Keratinocyte (primary cell): ENCODE measurements around the gene AP2A2.

Experiments used
- CTCF ChIP-seq, 3 experiments: IDR thresholded peaks in 1 of 3; conservative IDR thresholded peaks in 1 of 3; optimal IDR thresholded peaks in 1 of 3; 2 replicates in 2 of 3; 3 replicates in 1 of 3; pipeline versions ENCODE3 to v1.5.1; 2011; ENCODE audit warnings: low read length in 3 of 3, mild to moderate bottlenecking in 3 of 3, moderate library complexity in 2 of 3, control low read depth in 1 of 3, inconsistent platforms in 1 of 3; ENCODE audit not compliant: insufficient read depth in 2 of 3; ENCODE audit errors: extremely low read depth in 1 of 3
- EZH2 ChIP-seq: IDR thresholded peaks from one replicate; pipeline ENCODE4 v1.6.1; 2012; ENCODE audit warnings: inconsistent platforms, mild to moderate bottlenecking, low read length, moderate library complexity

- TF ChIP-seq CTCF (optimal IDR thresholded peaks at IDR 0.05 in 1 of 3, IDR thresholded peaks at IDR 0.05 in 1 of 3, conservative IDR thresholded peaks at IDR 0.05 in 1 of 3; ENCODE audit: extremely low read depth in 1 of 3, insufficient read depth in 2 of 3, low read length in 3 of 3) (no peak), EZH2 (no peak)
Measured at GRCh38 chr11:1054143-1055108, 128.8 kb downstream of the AP2A2 start.
